HG02642 (cell line): ENCODE measurements around the gene PGBD5.
"Not testable (repeated sequence)": the region's sequence is repeated elsewhere in the genome, so short reads cannot be mapped to it uniquely, and the experiment has no call there.

Source experiments
- ATAC-seq: cut with Tn5 transposase; IDR thresholded peaks from one replicate; pipeline ENCODE4 v1.9.1; 2021; ENCODE audit warnings: mild to moderate bottlenecking; ENCODE audit not compliant: unreplicated experiment, poor library complexity

PGBD5 gene, protein sequence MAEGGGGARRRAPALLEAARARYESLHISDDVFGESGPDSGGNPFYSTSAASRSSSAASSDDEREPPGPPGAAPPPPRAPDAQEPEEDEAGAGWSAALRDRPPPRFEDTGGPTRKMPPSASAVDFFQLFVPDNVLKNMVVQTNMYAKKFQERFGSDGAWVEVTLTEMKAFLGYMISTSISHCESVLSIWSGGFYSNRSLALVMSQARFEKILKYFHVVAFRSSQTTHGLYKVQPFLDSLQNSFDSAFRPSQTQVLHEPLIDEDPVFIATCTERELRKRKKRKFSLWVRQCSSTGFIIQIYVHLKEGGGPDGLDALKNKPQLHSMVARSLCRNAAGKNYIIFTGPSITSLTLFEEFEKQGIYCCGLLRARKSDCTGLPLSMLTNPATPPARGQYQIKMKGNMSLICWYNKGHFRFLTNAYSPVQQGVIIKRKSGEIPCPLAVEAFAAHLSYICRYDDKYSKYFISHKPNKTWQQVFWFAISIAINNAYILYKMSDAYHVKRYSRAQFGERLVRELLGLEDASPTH

GRCh38 chr1:230426246-230427093, at the start of gene PGBD5:
Gene PGBD5, minus strand, starts transcription at chr1:230426332. Its CDS starts 404 bp downstream, at chr1:230425928.
- ATAC-seq = peak; percentile 89

DNA sequence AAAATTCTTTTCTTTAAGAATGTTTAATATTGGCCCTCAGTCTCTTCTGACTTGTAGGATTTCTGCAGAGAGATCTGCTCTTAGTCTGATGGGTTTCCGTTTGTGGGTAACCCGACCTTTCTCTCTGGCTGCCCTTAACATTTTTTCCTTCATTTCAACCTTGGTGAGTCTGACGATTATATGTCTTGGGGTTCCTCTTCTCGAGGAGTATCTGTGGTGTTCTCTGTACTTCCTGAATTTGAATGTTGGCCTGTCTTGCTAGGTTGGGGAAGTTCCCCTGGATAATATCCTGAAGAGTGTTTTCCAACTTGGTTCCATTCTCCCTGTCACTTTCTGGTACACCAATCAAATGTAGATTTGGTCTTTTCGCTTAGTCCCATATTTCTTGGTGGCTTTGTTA, 48.8 kb upstream of the PGBD5 start:
- ATAC-seq = not testable (repeated sequence)

GRCh38 chr1:230470750-230471149, 44.6 kb upstream of the PGBD5 start:
- not testable (repeated sequence) for ATAC-seq

DNA sequence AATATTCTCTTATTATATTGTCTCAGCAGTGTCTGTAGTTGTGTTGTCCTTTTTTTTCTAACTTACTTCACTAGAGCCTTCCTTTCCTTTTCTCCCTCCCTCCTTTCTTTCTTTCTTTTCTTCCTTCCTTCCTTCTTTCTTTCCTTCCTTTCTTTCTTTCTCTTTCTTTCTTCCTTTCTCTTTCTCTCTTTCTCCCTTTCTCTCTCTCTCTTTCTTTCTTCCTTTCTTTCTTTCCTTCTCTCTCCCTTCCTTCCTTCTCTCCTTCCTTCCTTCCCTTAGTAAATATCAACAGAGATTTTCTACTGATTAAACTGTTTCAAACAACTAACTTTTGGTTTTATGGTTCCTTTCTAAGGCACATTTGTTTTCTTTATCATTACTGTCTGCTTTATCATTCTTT, 43.1 kb upstream of the PGBD5 start:
- no peak for ATAC-seq

DNA sequence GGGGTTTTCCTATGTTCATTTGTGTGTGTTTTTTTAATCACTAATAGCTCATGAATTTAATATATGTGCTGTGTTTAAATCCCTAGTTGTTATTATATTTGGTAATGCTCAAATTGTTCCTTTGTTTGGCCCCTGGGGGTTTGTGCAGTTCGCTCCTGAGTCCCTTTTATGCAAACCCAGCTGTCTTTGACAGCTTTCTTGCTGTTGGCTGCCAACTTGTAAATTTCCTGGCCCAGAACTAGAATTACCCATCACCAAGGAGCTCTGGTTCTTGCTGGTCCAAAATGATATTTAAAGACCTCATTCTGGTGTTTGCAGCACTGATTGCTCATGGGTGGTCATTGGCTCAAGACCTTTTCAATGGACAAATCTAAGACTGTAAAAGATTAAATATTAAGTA, 39.6 kb upstream of the PGBD5 start:
- ATAC-seq = no peak

GRCh38 chr1:230464671-230465070, 38.5 kb upstream of the PGBD5 start:
- ATAC-seq = no peak

- ATAC-seq = no peak
Observed at GRCh38 chr1:230463760-230464159, 37.6 kb upstream of the PGBD5 start.

GRCh38 chr1:230463326-230463725, 37.2 kb upstream of the PGBD5 start:
- ATAC-seq = no peak

DNA sequence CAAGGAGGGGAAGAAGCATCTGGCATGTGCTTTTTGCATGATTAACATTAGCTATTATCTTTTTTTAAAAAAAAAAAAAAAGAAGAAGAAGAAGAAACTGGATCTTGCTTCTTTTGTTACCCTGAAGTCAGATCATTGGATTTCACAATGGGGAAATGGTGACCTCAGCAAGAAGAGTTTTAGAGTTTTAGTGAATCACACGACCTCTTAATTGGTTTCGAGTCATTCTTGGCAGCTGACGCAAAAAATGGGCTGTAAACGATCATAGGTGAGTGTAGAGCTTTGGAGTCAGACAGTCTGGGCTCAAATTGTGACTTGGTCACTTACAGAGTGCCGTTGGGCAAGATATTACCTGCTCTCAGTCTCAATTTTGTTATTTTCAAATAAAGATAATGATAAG, 33.3 kb upstream of the PGBD5 start:
- ATAC-seq = no peak

DNA sequence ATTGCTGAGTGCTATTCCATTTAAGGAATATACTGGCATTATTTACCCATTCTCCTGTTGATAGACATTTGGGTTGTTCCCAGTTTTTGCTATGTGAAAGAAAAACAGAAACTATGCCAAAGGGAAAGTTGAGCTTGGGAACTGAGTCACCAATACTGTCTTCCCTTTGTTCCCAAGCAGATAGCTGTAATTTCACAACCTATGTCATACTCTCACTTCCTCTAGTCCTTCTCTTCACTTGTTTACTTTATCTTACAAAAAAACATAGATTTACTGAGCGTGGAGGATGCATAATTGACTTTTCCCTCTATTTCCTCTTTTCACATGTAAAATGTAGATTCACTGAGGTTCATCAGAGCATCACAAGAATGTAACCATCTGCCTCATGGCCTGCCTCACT, 32.4 kb upstream of the PGBD5 start:
- no peak for ATAC-seq

DNA sequence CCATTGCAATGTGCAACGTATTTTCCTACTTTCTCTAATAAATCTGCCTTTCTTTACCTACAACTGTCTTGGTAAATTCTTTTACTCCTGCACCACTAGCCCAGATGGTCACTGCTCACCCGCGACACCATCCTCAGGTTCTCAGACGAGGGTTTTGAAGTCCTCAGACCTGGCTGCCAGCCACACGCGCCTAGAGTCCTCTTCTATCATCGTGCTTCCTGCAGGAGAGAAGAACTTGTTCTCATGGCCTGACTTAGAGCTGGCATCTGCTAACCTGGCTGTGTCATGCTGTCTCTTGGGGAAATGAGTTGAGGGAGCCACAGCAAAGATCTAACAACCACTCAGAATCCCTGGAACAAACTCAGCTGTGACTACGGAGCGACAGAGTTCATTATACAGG, 30.3 kb upstream of the PGBD5 start:
- ATAC-seq = no peak

GRCh38 chr1:230455291-230455690, 29.2 kb upstream of the PGBD5 start:
- no peak for ATAC-seq

GRCh38 chr1:230453377-230453776, 27.2 kb upstream of the PGBD5 start:
- ATAC-seq = no peak

DNA sequence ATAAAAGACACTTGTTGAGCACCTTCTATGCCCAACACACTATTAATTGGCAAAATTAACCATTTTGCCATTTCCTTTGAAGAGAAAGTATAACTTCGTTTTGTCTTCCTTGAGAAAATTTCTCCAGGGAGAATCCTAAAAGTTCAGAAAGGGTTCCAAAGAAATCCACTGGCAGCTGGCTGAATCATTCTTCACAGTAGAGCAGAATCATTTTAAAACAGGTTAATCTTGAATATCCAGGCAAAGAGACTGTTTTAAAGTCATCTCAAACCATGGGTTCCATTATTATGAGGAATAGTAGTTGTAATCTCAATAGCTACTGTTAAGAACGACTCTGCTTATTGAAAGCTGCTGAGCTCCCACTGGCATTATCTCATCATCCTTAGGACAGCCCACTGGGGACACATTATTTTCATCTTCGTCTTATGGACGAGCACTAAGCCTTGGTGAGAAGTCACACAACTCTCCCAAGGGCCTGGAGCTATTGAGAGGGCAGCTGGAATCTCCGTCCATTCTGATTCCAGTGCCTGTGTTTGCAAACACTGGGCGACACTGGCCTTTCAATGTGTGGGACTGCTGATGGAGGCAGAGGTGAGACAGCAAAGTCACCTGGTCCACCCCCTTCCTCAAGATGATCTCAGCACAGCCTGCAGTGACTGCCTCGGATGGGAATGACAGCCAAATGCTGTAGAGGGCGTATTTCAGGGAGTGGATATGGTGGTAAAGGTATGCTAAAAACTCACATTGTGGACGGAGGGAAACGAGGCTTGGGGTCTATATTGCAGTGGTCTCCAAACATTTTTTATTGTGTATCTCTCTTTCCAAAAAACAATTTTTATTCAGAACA, 15.3 kb upstream of the PGBD5 start:
- no peak for ATAC-seq

- no peak for ATAC-seq
Observed at GRCh38 chr1:230435108-230435507, 9.0 kb upstream of the PGBD5 start.

GRCh38 chr1:230431527-230431926, 5.4 kb upstream of the PGBD5 start:
- ATAC-seq = no peak

- ATAC-seq = no peak
Observed at GRCh38 chr1:230430499-230430898, 4.4 kb upstream of the PGBD5 start.

DNA sequence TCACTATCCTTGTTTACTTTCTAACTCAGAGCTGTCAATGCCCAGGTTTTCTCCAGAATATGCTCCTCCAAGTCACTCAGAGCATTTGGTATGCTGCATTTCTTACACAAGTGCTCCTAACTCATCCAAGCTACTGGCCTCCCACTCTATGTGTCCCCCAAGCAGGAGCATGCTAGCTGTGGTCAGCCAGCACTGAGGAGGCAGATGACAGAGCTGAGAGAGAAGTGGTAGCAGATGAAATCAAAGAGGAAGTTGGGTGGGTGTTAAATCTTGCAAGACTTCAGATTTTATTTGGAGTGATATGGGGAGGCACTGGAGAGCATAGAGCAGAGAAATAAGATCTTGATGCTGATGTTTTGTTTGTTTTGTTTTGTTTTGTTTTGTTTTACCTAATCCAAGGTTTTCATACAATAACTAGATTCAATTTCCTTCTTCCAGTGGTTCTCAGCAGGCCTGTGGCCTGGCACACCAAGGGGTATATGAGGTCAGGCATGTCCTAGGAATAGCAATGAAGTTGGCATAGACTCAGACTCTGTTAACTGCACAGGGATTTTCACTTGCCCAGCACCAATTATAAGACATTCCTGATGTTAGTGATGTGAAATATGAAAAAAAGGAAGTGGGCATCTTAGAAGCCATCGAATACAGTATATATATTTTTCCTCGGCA, 3.1 kb upstream of the PGBD5 start:
- no peak for ATAC-seq

DNA sequence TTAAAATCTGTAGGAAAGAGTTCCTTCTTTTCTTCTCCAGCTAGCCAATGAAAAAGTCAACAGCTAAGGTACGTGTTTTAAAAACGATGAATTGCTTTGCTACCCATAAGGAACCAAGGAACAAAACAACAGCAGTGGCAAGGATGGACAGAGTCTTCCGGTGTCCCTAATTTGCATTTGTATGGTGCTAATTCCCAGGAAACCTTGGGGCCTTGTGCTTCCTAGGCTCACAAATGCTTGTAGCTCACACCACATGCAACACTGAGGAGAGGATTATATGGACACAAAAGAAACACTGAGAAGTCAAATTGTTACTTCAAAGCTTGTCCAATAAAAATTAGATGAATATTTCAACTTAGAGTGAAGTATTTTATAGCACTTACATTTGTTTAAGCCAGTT, 1.8 kb upstream of the PGBD5 start:
- no peak for ATAC-seq
